SK-N-SH (cell line): ENCODE data around the gene GSDMA. TPM values are rescaled to one million over a fixed set of nuclear protein-coding genes. Genes with fewer than 3 reads are reported as not detected.

Experiments
- FOSL2 ChIP-seq: IDR thresholded peaks from 2 replicates; pipeline ENCODE4 v1.4.0; 2012; ENCODE audit warnings: low read depth, mild to moderate bottlenecking, moderate library complexity, borderline replicate concordance
- FOXM1 ChIP-seq: IDR thresholded peaks from 2 replicates; pipeline ENCODE4 v1.4.0; 2012; ENCODE audit warnings: low read depth, mild to moderate bottlenecking
- GABPA ChIP-seq: IDR thresholded peaks from 2 replicates; pipeline ENCODE4 v1.4.0; 2012; ENCODE audit warnings: low read depth, mild to moderate bottlenecking
- GATA2 ChIP-seq: sonication (generic); formaldehyde crosslinking; IDR thresholded peaks from 2 replicates; pipeline ENCODE4 v1.5.0; 2020; ENCODE audit warnings: mild to moderate bottlenecking, missing genetic modification reagents
- JUND ChIP-seq: IDR thresholded peaks from 2 replicates; pipeline ENCODE4 v1.4.0; 2012
- MEF2A ChIP-seq: IDR thresholded peaks from 2 replicates; pipeline ENCODE4 v1.4.0; 2012; ENCODE audit warnings: low read depth, borderline replicate concordance
- MXI1 ChIP-seq: IDR thresholded peaks from 2 replicates; pipeline ENCODE4 v1.6.1; 2012; ENCODE audit warnings: mild to moderate bottlenecking, low read depth, low read length, improper control_type of control experiment
- NFIC ChIP-seq: IDR thresholded peaks from 2 replicates; pipeline ENCODE4 v1.4.0; 2012; ENCODE audit warnings: borderline replicate concordance
- RAD21 ChIP-seq: IDR thresholded peaks from 2 replicates; pipeline ENCODE4 v1.6.1; 2012; ENCODE audit warnings: mild to moderate bottlenecking, low read length
- RCOR1 ChIP-seq: fragments of 150-350 bp; IDR thresholded peaks from 2 replicates; pipeline ENCODE4 v1.6.1; 2017; ENCODE audit warnings: antibody characterized with exemption, low read length
- RXRA ChIP-seq: IDR thresholded peaks from 2 replicates; pipeline ENCODE4 v1.4.0; 2012; ENCODE audit warnings: low read depth, mild to moderate bottlenecking, borderline replicate concordance
- SIN3A ChIP-seq: IDR thresholded peaks from 2 replicates; pipeline ENCODE4 v1.6.1; 2012; ENCODE audit warnings: low read depth, mild to moderate bottlenecking, low read length, moderate library complexity, borderline replicate concordance
- SMC3 ChIP-seq: IDR thresholded peaks from 2 replicates; pipeline ENCODE4 v1.6.1; 2012; ENCODE audit warnings: low read depth, low read length, improper control_type of control experiment
- TAF1 ChIP-seq: IDR thresholded peaks from 2 replicates; pipeline ENCODE4 v1.6.1; 2012; ENCODE audit warnings: low read depth, mild to moderate bottlenecking, low read length, moderate library complexity, borderline replicate concordance
- TCF12 ChIP-seq: IDR thresholded peaks from 2 replicates; pipeline ENCODE4 v1.4.0; 2012
- TEAD4 ChIP-seq: IDR thresholded peaks from 2 replicates; pipeline ENCODE4 v1.4.0; 2012; ENCODE audit warnings: mild to moderate bottlenecking, borderline replicate concordance; ENCODE audit not compliant: insufficient read depth
- YY1 ChIP-seq: IDR thresholded peaks from 2 replicates; pipeline ENCODE4 v1.4.0; 2012; ENCODE audit warnings: low read depth, mild to moderate bottlenecking
- polyA plus RNA-seq, 3 experiments: library from polyadenylated mRNA; depleted of rRNA; stranded (reverse); fragments of >200 nt; gene quantifications; 2 replicates each; pipeline ENCODE4 v1.2.3, GENCODE V29; 2012
- TF ChIP-seq, protein P1 (sequence below): IDR thresholded peaks from 2 replicates; pipeline ENCODE4 v1.6.1; 2012; ENCODE audit warnings: mild to moderate bottlenecking, low read depth, low read length, moderate library complexity
- TF ChIP-seq, protein P2 (sequence below): IDR thresholded peaks from 2 replicates; pipeline ENCODE4 v1.4.0; 2012; ENCODE audit warnings: low read depth
- TF ChIP-seq, protein P3 (sequence below): IDR thresholded peaks from 2 replicates; pipeline ENCODE4 v1.4.0; 2012; ENCODE audit warnings: low read depth, borderline replicate concordance
- TF ChIP-seq, protein P4 (sequence below): fragments of 150-350 bp; IDR thresholded peaks from 2 replicates; pipeline ENCODE4 v1.6.1; 2017; ENCODE audit warnings: antibody characterized with exemption, low read length, low read depth, borderline replicate concordance
- TF ChIP-seq, protein P5 (sequence below): fragments of 200-600 bp; sonication (generic); IDR thresholded peaks from 2 replicates; pipeline ENCODE4 v1.6.1; 2017; ENCODE audit warnings: antibody characterized with exemption, mild to moderate bottlenecking, moderate library complexity

The GSDMA gene
- polyA plus RNA-seq, 1 of the 3 experiments (the other 2 are of a cell fraction), result not detected

DNA sequence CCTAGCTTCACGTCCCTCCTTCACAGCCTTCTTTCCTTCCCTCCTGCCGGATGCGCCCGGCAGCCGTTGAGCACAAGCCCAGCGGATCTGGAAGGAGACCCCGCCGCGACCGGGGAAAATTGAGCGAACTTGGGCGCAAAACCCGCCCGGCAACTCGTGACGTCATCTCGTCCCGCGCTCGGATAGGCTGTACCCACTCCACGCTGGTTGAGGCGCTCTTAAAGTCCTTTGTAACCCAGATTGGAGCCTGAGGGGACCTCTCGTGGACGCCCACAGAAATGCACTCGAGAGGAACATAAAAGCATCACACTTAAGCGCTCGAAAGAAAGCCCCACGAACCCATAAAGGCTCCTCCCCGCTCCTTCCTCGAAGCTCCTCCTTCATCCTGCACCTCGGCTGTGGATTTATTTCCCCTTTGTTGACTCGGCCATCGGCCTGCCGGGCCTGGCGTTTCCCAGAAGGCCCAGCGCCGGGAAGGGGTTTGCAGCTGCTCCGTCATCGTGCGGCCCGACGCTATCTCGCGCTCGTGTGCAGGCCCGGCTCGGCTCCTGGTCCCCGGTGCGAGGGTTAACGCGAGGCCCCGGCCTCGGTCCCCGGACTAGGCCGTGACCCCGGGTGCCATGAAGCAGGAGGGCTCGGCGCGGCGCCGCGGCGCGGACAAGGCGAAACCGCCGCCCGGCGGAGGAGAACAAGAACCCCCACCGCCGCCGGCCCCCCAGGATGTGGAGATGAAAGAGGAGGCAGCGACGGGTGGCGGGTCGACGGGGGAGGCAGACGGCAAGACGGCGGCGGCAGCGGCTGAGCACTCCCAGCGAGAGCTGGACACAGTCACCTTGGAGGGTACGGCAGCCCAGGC, 17.8 kb downstream of the GSDMA start, which contains the start of gene PSMD3 (continued):
- TF ChIP-seq, protein P1, sequence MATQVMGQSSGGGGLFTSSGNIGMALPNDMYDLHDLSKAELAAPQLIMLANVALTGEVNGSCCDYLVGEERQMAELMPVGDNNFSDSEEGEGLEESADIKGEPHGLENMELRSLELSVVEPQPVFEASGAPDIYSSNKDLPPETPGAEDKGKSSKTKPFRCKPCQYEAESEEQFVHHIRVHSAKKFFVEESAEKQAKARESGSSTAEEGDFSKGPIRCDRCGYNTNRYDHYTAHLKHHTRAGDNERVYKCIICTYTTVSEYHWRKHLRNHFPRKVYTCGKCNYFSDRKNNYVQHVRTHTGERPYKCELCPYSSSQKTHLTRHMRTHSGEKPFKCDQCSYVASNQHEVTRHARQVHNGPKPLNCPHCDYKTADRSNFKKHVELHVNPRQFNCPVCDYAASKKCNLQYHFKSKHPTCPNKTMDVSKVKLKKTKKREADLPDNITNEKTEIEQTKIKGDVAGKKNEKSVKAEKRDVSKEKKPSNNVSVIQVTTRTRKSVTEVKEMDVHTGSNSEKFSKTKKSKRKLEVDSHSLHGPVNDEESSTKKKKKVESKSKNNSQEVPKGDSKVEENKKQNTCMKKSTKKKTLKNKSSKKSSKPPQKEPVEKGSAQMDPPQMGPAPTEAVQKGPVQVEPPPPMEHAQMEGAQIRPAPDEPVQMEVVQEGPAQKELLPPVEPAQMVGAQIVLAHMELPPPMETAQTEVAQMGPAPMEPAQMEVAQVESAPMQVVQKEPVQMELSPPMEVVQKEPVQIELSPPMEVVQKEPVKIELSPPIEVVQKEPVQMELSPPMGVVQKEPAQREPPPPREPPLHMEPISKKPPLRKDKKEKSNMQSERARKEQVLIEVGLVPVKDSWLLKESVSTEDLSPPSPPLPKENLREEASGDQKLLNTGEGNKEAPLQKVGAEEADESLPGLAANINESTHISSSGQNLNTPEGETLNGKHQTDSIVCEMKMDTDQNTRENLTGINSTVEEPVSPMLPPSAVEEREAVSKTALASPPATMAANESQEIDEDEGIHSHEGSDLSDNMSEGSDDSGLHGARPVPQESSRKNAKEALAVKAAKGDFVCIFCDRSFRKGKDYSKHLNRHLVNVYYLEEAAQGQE, result peak; percentile 64
- TF ChIP-seq FOSL2, result no peak
- peak; percentile 93 for TF ChIP-seq SMC3
- peak; percentile 81 for TF ChIP-seq MXI1
- peak; percentile 93 for TF ChIP-seq TAF1
- TF ChIP-seq JUND, result no peak
- TF ChIP-seq, protein P2, sequence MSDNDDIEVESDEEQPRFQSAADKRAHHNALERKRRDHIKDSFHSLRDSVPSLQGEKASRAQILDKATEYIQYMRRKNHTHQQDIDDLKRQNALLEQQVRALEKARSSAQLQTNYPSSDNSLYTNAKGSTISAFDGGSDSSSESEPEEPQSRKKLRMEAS, result peak; percentile 93
- peak; percentile 92; the same call in 1 of the 2 replicates for TF ChIP-seq SIN3A
- TF ChIP-seq TCF12, result peak; percentile 28; the same call in 1 of the 2 replicates
- peak; percentile 35; the same call in 1 of the 2 replicates for TF ChIP-seq GABPA
- TF ChIP-seq RXRA, result no peak
- TF ChIP-seq YY1, result peak; percentile 89
- peak; percentile 40; the same call in 1 of the 2 replicates for TF ChIP-seq RCOR1
- TF ChIP-seq, protein P3, sequence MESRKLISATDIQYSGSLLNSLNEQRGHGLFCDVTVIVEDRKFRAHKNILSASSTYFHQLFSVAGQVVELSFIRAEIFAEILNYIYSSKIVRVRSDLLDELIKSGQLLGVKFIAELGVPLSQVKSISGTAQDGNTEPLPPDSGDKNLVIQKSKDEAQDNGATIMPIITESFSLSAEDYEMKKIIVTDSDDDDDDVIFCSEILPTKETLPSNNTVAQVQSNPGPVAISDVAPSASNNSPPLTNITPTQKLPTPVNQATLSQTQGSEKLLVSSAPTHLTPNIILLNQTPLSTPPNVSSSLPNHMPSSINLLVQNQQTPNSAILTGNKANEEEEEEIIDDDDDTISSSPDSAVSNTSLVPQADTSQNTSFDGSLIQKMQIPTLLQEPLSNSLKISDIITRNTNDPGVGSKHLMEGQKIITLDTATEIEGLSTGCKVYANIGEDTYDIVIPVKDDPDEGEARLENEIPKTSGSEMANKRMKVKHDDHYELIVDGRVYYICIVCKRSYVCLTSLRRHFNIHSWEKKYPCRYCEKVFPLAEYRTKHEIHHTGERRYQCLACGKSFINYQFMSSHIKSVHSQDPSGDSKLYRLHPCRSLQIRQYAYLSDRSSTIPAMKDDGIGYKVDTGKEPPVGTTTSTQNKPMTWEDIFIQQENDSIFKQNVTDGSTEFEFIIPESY, result no peak
- TF ChIP-seq, protein P4, sequence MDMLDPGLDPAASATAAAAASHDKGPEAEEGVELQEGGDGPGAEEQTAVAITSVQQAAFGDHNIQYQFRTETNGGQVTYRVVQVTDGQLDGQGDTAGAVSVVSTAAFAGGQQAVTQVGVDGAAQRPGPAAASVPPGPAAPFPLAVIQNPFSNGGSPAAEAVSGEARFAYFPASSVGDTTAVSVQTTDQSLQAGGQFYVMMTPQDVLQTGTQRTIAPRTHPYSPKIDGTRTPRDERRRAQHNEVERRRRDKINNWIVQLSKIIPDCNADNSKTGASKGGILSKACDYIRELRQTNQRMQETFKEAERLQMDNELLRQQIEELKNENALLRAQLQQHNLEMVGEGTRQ, result no peak
- no peak for TF ChIP-seq NFIC
- TF ChIP-seq TEAD4, result 0 out of 2 replicates have a peak, but pooled peaks have one; percentile 9
- TF ChIP-seq FOXM1, result 0 out of 2 replicates have a peak, but pooled peaks have one; percentile 35
- peak; percentile 89 for TF ChIP-seq RAD21
- TF ChIP-seq, protein P5, sequence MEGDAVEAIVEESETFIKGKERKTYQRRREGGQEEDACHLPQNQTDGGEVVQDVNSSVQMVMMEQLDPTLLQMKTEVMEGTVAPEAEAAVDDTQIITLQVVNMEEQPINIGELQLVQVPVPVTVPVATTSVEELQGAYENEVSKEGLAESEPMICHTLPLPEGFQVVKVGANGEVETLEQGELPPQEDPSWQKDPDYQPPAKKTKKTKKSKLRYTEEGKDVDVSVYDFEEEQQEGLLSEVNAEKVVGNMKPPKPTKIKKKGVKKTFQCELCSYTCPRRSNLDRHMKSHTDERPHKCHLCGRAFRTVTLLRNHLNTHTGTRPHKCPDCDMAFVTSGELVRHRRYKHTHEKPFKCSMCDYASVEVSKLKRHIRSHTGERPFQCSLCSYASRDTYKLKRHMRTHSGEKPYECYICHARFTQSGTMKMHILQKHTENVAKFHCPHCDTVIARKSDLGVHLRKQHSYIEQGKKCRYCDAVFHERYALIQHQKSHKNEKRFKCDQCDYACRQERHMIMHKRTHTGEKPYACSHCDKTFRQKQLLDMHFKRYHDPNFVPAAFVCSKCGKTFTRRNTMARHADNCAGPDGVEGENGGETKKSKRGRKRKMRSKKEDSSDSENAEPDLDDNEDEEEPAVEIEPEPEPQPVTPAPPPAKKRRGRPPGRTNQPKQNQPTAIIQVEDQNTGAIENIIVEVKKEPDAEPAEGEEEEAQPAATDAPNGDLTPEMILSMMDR, result peak; percentile 79
- TF ChIP-seq MEF2A, result no peak
- no peak; the same call in 1 of the 2 replicates for TF ChIP-seq GATA2 (CRISPR knock-in tag)
